ENCODE data around the gene PUDP.

GRCh38 chrX:7116081-7116480 is 31.9 kb downstream of the PUDP start:
- TF ChIP-seq POLR2AphosphoS5 (IDR thresholded peaks at IDR 0.05) (no peak), CTCF (IDR thresholded peaks at IDR 0.05) (no peak), EP300 (IDR thresholded peaks at IDR 0.05) (no peak)
